ENCODE results near the gene GJC1.

Gene GJC1

GRCh38 chr17:44770166-44770925, 59.7 kb downstream of the GJC1 start:
- no peak overlapping the region for H3K4me3 ChIP-seq (replicated peaks in 1 of 2; ENCODE audit: low read depth in 2 of 2, low read length in 2 of 2)
- TF ChIP-seq CTCF (IDR thresholded peaks at IDR 0.05; ENCODE audit: low read depth, low read length), result no peak
- no peak for DNase-seq (ENCODE audit: low read depth in 2 of 2)

- TF ChIP-seq CTCF (IDR thresholded peaks at IDR 0.05; ENCODE audit: low read depth, low read length), result no peak
- no peak overlapping the region for H3K4me3 ChIP-seq (replicated peaks in 1 of 2; ENCODE audit: low read depth in 2 of 2, low read length in 2 of 2)
- DNase-seq (ENCODE audit: low read depth in 2 of 2), result no peak
Observed at GRCh38 chr17:44769647-44770084, 60.4 kb downstream of the GJC1 start.

- no peak overlapping the region for H3K4me3 ChIP-seq (replicated peaks in 1 of 2; ENCODE audit: low read depth in 2 of 2, low read length in 2 of 2)
- TF ChIP-seq CTCF (IDR thresholded peaks at IDR 0.05; ENCODE audit: low read depth, low read length), result no peak
- DNase-seq (ENCODE audit: low read depth in 2 of 2), result no peak
Observed at GRCh38 chr17:44769230-44769629, 60.9 kb downstream of the GJC1 start.

GRCh38 chr17:44768505-44769142, 61.5 kb downstream of the GJC1 start:
- TF ChIP-seq CTCF (IDR thresholded peaks at IDR 0.05; ENCODE audit: low read depth, low read length), result no peak
- DNase-seq (ENCODE audit: low read depth in 2 of 2), result no peak

GRCh38 chr17:44767493-44767892, 62.6 kb downstream of the GJC1 start:
- no peak for TF ChIP-seq CTCF (IDR thresholded peaks at IDR 0.05; ENCODE audit: low read depth, low read length)
- DNase-seq (ENCODE audit: low read depth in 2 of 2), result no peak
- no peak overlapping the region for H3K4me3 ChIP-seq (replicated peaks in 1 of 2; ENCODE audit: low read depth in 2 of 2, low read length in 2 of 2)

More at GRCh38 chr17:44768505-44769142, 61.5 kb downstream of the GJC1 start:
- H3K4me3 ChIP-seq (replicated peaks in 1 of 2; ENCODE audit: low read depth in 2 of 2, low read length in 2 of 2), result no peak overlapping the region

GRCh38 chr17:44766409-44767038, 63.6 kb downstream of the GJC1 start:
- no peak overlapping the region for H3K4me3 ChIP-seq (replicated peaks in 1 of 2; ENCODE audit: low read depth in 2 of 2, low read length in 2 of 2)
- no peak for TF ChIP-seq CTCF (IDR thresholded peaks at IDR 0.05; ENCODE audit: low read depth, low read length)
- DNase-seq (ENCODE audit: low read depth in 2 of 2), result no peak
